ENCODE measurements around the gene NTRK3. TPM values are rescaled to one million over a fixed set of nuclear protein-coding genes. Genes with fewer than 3 reads are reported as not detected.

The NTRK3 gene
- total and polyA plus RNA-seq, 4 donors: 0.21 to 2.9 (median 0.32) TPM

DNA sequence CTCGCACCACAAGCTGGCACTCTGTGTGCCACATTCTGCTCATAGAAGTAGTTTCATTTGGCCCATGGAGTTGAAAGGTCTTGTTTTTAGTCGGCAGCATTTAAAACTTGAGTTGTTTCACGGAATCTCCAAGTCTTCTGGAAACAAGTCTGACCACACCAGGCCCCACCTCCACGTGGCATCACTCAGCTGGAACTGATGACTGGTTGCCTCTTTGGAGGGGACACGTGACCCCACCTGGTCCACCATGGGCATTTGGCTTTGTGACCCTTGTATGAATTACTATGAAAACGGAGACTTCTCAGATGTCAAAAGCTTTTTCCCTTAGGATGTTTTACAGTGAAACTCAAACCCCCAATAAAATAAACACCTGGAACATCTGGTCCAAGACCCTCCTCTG lies 74.9 kb downstream of the NTRK3 start:
- H3K27me3 ChIP-seq (ENCODE audit: control insufficient read depth in 4 of 4, insufficient read depth in 4 of 4, low read length in 3 of 4): peaks cover 0 to 2% (median 0%) of the 10 kb centered on the region in 4 donors
- no peak overlapping the region for H3K9ac ChIP-seq (ENCODE audit: low read depth in 1 of 2, low read length in 2 of 2)
- DNase-seq (ENCODE audit: low spot score): no peak
- no peaks in the 10 kb centered on the region for H3K36me3 ChIP-seq (ENCODE audit: control insufficient read depth in 4 of 4, insufficient read depth in 3 of 4, low read depth in 1 of 4, low read length in 3 of 4)
- no peaks in the 10 kb centered on the region for H3K4me1 ChIP-seq (ENCODE audit: control insufficient read depth in 4 of 4, insufficient read depth in 4 of 4, low read length in 3 of 4)
- TF ChIP-seq, protein P1, sequence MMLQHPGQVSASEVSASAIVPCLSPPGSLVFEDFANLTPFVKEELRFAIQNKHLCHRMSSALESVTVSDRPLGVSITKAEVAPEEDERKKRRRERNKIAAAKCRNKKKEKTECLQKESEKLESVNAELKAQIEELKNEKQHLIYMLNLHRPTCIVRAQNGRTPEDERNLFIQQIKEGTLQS (IDR thresholded peaks at IDR 0.05): no peak
- TF ChIP-seq HNF4A (conservative IDR thresholded peaks at IDR 0.05) (no peak), NR2F2 (IDR thresholded peaks at IDR 0.05) (no peak), RAD21 (IDR thresholded peaks at IDR 0.05) (no peak), HNF4G (IDR thresholded peaks at IDR 0.05) (no peak), SP1 (IDR thresholded peaks at IDR 0.05) (no peak), EGR1 (IDR thresholded peaks at IDR 0.05; ENCODE audit: low read depth in 2 of 2) (no peak), YY1 (IDR thresholded peaks at IDR 0.05) (no peak), FOXA2 (IDR thresholded peaks at IDR 0.05) (no peak), FOXA1 (IDR thresholded peaks at IDR 0.05) (no peak), TAF1 (conservative IDR thresholded peaks at IDR 0.05) (no peak), JUND (IDR thresholded peaks at IDR 0.05) (no peak)
- TF ChIP-seq, protein P2, sequence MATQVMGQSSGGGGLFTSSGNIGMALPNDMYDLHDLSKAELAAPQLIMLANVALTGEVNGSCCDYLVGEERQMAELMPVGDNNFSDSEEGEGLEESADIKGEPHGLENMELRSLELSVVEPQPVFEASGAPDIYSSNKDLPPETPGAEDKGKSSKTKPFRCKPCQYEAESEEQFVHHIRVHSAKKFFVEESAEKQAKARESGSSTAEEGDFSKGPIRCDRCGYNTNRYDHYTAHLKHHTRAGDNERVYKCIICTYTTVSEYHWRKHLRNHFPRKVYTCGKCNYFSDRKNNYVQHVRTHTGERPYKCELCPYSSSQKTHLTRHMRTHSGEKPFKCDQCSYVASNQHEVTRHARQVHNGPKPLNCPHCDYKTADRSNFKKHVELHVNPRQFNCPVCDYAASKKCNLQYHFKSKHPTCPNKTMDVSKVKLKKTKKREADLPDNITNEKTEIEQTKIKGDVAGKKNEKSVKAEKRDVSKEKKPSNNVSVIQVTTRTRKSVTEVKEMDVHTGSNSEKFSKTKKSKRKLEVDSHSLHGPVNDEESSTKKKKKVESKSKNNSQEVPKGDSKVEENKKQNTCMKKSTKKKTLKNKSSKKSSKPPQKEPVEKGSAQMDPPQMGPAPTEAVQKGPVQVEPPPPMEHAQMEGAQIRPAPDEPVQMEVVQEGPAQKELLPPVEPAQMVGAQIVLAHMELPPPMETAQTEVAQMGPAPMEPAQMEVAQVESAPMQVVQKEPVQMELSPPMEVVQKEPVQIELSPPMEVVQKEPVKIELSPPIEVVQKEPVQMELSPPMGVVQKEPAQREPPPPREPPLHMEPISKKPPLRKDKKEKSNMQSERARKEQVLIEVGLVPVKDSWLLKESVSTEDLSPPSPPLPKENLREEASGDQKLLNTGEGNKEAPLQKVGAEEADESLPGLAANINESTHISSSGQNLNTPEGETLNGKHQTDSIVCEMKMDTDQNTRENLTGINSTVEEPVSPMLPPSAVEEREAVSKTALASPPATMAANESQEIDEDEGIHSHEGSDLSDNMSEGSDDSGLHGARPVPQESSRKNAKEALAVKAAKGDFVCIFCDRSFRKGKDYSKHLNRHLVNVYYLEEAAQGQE (IDR thresholded peaks at IDR 0.05): no peak
- TF ChIP-seq, protein P3, sequence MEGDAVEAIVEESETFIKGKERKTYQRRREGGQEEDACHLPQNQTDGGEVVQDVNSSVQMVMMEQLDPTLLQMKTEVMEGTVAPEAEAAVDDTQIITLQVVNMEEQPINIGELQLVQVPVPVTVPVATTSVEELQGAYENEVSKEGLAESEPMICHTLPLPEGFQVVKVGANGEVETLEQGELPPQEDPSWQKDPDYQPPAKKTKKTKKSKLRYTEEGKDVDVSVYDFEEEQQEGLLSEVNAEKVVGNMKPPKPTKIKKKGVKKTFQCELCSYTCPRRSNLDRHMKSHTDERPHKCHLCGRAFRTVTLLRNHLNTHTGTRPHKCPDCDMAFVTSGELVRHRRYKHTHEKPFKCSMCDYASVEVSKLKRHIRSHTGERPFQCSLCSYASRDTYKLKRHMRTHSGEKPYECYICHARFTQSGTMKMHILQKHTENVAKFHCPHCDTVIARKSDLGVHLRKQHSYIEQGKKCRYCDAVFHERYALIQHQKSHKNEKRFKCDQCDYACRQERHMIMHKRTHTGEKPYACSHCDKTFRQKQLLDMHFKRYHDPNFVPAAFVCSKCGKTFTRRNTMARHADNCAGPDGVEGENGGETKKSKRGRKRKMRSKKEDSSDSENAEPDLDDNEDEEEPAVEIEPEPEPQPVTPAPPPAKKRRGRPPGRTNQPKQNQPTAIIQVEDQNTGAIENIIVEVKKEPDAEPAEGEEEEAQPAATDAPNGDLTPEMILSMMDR (IDR thresholded peaks at IDR 0.05; ENCODE audit: low read depth, low read length, missing input control): no peak
- TF ChIP-seq, protein P4, sequence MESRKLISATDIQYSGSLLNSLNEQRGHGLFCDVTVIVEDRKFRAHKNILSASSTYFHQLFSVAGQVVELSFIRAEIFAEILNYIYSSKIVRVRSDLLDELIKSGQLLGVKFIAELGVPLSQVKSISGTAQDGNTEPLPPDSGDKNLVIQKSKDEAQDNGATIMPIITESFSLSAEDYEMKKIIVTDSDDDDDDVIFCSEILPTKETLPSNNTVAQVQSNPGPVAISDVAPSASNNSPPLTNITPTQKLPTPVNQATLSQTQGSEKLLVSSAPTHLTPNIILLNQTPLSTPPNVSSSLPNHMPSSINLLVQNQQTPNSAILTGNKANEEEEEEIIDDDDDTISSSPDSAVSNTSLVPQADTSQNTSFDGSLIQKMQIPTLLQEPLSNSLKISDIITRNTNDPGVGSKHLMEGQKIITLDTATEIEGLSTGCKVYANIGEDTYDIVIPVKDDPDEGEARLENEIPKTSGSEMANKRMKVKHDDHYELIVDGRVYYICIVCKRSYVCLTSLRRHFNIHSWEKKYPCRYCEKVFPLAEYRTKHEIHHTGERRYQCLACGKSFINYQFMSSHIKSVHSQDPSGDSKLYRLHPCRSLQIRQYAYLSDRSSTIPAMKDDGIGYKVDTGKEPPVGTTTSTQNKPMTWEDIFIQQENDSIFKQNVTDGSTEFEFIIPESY (IDR thresholded peaks at IDR 0.05): no peak
- TF ChIP-seq, protein P5, sequence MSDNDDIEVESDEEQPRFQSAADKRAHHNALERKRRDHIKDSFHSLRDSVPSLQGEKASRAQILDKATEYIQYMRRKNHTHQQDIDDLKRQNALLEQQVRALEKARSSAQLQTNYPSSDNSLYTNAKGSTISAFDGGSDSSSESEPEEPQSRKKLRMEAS (IDR thresholded peaks at IDR 0.05): no peak
- no peak overlapping the region for H3K4me3 ChIP-seq (ENCODE audit: low read depth in 1 of 3, low read length in 3 of 3)
- no peak overlapping the region for H3K27ac ChIP-seq (ENCODE audit: low read depth in 1 of 2, low read length in 2 of 2)
- 71% methylated on average over 6 of the region's 6 CpGs for WGBS
- peaks cover 0 to 3% (median 0%) of the 10 kb centered on the region in 4 donors for H3K9me3 ChIP-seq (ENCODE audit: control insufficient read depth in 4 of 4, low read length in 3 of 4)

DNA sequence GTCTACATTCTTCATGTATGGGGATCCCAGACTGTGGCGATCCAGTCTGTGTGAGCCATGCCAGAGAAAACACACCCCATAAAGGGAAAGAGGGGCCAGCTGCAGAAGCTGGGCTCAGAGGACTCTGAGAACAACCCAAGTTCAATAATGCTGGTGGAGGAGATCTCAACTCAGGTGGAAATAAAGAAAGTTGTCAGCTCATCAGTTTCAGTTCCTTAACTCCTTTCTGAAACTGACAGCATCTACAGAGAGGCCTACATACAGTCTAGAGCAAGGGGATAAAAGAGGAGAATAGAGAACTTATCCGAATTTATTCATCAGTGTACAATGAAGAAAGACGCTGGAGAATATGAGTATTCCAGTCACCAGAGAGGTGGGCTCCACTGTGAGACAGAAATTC lies 77.0 kb downstream of the NTRK3 start:
- DNase-seq (ENCODE audit: low spot score): no peak
- Histone ChIP-seq H3K4me1 (ENCODE audit: control insufficient read depth in 4 of 4, insufficient read depth in 4 of 4, low read length in 3 of 4) (no peaks in the 10 kb centered on the region), H3K27ac (ENCODE audit: low read depth in 1 of 2, low read length in 2 of 2) (no peak overlapping the region), H3K36me3 (ENCODE audit: control insufficient read depth in 4 of 4, insufficient read depth in 3 of 4, low read depth in 1 of 4, low read length in 3 of 4) (no peaks in the 10 kb centered on the region), H3K9ac (ENCODE audit: low read depth in 1 of 2, low read length in 2 of 2) (no peak overlapping the region), H3K9me3 (ENCODE audit: control insufficient read depth in 4 of 4, low read length in 3 of 4) (peaks cover 0 to 3% (median 0%) of the 10 kb centered on the region in 4 donors), H3K27me3 (ENCODE audit: control insufficient read depth in 4 of 4, insufficient read depth in 4 of 4, low read length in 3 of 4) (peaks cover 0 to 2% (median 0%) of the 10 kb centered on the region in 4 donors), H3K4me3 (ENCODE audit: low read depth in 1 of 3, low read length in 3 of 3) (no peak overlapping the region)
- 81% methylated on average over 3 of the region's 3 CpGs for WGBS
- TF ChIP-seq FOXA1 (IDR thresholded peaks at IDR 0.05): no peak
- no peak for TF ChIP-seq YY1 (IDR thresholded peaks at IDR 0.05)
- no peak for TF ChIP-seq TAF1 (conservative IDR thresholded peaks at IDR 0.05)
- no peak for TF ChIP-seq SP1 (IDR thresholded peaks at IDR 0.05)
- no peak for TF ChIP-seq HNF4G (IDR thresholded peaks at IDR 0.05)
- no peak for TF ChIP-seq RAD21 (IDR thresholded peaks at IDR 0.05)
- no peak for TF ChIP-seq HNF4A (conservative IDR thresholded peaks at IDR 0.05)
- TF ChIP-seq NR2F2 (IDR thresholded peaks at IDR 0.05): no peak
- TF ChIP-seq JUND (IDR thresholded peaks at IDR 0.05): no peak
- TF ChIP-seq, protein P5 (IDR thresholded peaks at IDR 0.05): no peak
- no peak for TF ChIP-seq FOXA2 (IDR thresholded peaks at IDR 0.05)
- TF ChIP-seq RXRA (IDR thresholded peaks at IDR 0.05): no peak
- TF ChIP-seq, protein P4 (IDR thresholded peaks at IDR 0.05): no peak
- no peak for TF ChIP-seq GABPA (IDR thresholded peaks at IDR 0.05 in 1 of 2, conservative IDR thresholded peaks at IDR 0.05 in 1 of 2)
- no peak for TF ChIP-seq EGR1 (IDR thresholded peaks at IDR 0.05; ENCODE audit: low read depth in 2 of 2)
